GM18505 (cell line): Measurements from ENCODE around the gene MCTP2.

Experiments
- ATAC-seq: cut with Tn5 transposase; IDR thresholded peaks from one replicate; pipeline ENCODE4 v1.9.1; 2021; ENCODE audit not compliant: unreplicated experiment
- POLR2A ChIP-seq: IDR thresholded peaks from 4 replicates; pipeline ENCODE4 v1.6.1; 2011; ENCODE audit warnings: borderline replicate concordance; ENCODE audit not compliant: insufficient read depth, insufficient read length; ENCODE audit errors: extremely low read depth

The MCTP2 gene

GRCh38 chr15:94445566-94446160 is 214.3 kb downstream of the MCTP2 start:
- ATAC-seq, result no peak
- no peak for TF ChIP-seq POLR2A

- ATAC-seq, result no peak
- TF ChIP-seq POLR2A, result no peak
Measured at GRCh38 chr15:94446441-94446840, 215.1 kb downstream of the MCTP2 start.

GRCh38 chr15:94451466-94451865 is 220.1 kb downstream of the MCTP2 start:
- TF ChIP-seq POLR2A, result no peak
- ATAC-seq, result no peak

- TF ChIP-seq POLR2A, result no peak
- no peak for ATAC-seq
Measured at GRCh38 chr15:94453227-94453988, 222.0 kb downstream of the MCTP2 start.

GRCh38 chr15:94455297-94455696 is 223.9 kb downstream of the MCTP2 start:
- no peak for TF ChIP-seq POLR2A
- no peak for ATAC-seq

GRCh38 chr15:94456226-94456625 is 224.9 kb downstream of the MCTP2 start:
- no peak for TF ChIP-seq POLR2A
- no peak for ATAC-seq

GRCh38 chr15:94457661-94458060 is 226.3 kb downstream of the MCTP2 start:
- TF ChIP-seq POLR2A, result no peak
- ATAC-seq, result no peak

DNA sequence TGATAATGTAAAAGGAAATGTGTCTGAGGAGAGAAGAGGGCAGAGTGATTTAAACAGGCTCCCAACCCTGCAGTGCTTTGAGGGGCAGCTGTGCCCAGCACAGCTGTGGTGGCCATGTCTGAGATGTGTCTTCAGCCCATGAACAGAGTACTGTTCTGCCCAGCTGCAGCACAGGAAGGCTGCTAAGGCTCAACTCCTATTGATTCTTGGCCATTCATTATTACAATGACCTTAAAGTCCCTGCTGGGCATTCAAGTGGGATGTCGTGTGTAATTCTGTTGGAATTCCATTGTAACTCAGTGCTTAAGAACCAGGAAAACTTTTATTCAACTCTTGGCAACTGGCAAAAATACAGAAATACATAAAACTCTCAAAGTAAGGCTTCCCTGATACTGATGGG is 229.3 kb downstream of the MCTP2 start:
- ATAC-seq, result no peak
- no peak for TF ChIP-seq POLR2A

DNA sequence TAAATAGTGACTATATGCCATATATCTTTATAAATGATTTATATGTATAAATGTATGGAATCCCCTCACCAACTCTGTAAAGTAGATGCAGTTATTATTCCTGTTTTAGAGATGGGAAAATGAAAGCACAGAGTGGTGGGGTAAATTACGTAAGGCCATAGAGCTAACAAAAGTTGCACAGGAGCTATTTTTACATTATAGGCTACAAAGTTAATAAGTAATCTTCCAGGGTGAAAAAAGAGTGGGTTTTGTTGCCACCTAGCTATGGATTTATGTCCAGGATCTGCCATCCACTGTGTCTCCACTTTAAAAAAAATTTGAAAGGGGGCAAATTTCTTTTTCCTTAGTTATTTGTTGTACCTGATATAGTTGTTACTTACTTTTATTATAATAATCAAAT is 235.7 kb downstream of the MCTP2 start:
- no peak for ATAC-seq
- TF ChIP-seq POLR2A, result no peak

- no peak for ATAC-seq
- TF ChIP-seq POLR2A, result no peak
Measured at GRCh38 chr15:94470492-94470891, 239.1 kb downstream of the MCTP2 start.

- no peak for ATAC-seq
- no peak for TF ChIP-seq POLR2A
Measured at GRCh38 chr15:94476686-94477085, 245.3 kb downstream of the MCTP2 start.

DNA sequence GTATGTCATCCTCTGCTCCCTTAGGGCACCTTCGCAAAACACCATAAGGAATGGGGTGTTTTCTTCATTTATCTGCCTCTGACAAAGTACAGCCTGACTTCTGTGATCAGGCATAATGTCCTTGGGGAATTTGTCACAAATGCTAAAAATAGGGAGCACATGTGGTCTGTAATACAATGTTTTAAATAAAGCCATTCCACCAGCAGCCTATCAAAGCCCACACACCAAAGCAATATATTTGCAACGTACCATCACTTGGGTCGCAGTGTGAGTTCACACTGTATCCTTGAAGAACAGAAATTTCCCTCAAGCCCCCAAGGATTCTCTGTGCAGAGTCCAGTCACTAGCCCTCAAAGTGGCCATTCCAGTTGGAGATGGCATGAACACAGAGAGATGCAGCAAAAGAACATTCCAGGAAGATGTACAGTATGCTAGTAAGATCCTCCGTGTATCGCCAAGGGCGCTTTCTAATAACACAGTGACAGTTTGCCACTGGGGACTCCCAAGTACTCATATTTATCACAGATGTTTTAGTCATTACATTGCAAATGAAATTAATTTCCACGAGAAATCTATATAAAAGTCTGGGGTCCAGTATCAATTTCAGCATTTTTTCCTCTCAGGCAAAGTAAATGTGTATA is 246.7 kb downstream of the MCTP2 start:
- ATAC-seq, result no peak
- TF ChIP-seq POLR2A, result no peak

DNA sequence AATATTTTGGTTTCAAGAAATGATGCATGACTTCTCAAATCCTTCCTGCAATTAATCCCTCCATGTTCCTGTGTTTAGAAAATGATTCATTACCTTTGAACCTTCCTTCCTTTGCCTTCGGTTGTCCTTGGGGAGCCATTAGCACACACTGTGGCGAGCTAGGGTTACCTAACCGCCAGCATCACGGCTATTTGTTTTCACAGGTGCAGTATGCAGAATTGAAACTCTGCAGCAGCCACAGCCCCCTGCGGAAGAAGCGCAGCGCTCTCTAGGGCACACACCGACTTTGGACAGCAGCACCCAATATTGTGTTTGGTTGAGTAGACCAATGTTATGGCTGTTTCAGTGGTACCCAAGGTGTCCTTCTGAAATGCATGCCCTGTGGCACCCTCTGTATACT is 247.4 kb downstream of the MCTP2 start:
- TF ChIP-seq POLR2A, result no peak
- no peak for ATAC-seq

DNA sequence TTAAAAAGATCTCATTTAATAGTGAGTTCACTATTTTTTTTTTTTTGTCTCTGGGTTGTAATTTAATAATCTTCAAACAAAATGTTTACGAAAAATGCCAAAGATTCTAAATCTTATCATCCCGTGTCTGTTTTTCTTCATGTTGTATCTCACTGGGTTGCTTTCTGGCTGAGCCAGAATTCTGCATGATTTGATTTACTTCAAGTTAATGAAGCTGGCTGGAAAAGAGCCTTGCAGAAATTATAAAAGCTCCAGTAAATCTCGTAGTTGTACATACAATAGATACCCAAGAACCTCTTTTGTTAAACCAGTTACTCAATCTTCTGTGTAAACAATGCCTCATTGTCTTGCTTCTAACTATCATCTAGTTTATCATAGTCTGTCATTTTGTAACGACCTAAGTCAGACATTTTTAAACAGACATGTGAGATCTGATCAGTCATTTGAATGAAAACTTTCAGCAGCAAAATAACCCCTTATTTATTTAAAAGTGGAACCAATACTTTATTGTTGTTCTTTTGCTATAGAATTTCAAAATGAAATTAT is 249.0 kb downstream of the MCTP2 start:
- no peak for ATAC-seq
- no peak for TF ChIP-seq POLR2A
